ENCODE data around the gene ADRB2.

ADRB2 gene

GRCh38 chr5:148826053-148826738 lies at the start of gene ADRB2:
ADRB2 (plus strand) TSS chr5:148826611; CDS start chr5:148826832, 221 bp downstream.
- Histone ChIP-seq H3F3A (ENCODE audit: control insufficient read depth, insufficient read depth) (peaks cover 9% of the 10 kb centered on the region; the same call in 1 of the 2 replicates), H3K4me3 (ENCODE audit: low read length) (peak within 1 kb of the TSS; percentile 89), H3K9me3 (ENCODE audit: control insufficient read depth, insufficient read depth, low read length) (no peaks in the 10 kb centered on the region), H3K4me2 (ENCODE audit: low read length) (peak within 1 kb of the TSS; percentile 89), H3K27ac (ENCODE audit: low read depth, low read length) (peak within 1 kb of the TSS; percentile 22; the same call in 1 of the 2 replicates), H3K36me3 (ENCODE audit: control insufficient read depth, low read length) (no peaks in the 10 kb centered on the region), H3K27me3 (ENCODE audit: control insufficient read depth, low read length) (no peaks in the 10 kb centered on the region), H3K9me2 (replicated peaks; ENCODE audit: control insufficient read depth, low read length) (no peaks in the 10 kb centered on the region), H3K79me2 (ENCODE audit: control insufficient read depth, low read length) (peaks cover 6% of the 10 kb centered on the region; the same call in 1 of the 2 replicates), H4K20me1 (ENCODE audit: control insufficient read depth, insufficient read depth, low read depth, low read length) (no peaks in the 10 kb centered on the region), H3K4me1 (ENCODE audit: control insufficient read depth, low read length) (peaks cover 96% of the 10 kb centered on the region)
- TF ChIP-seq EZH2phosphoT487 (IDR thresholded peaks at IDR 0.05; ENCODE audit: borderline replicate concordance, low read length) (no peak), CTCF (IDR thresholded peaks at IDR 0.05; ENCODE audit: low read depth, low read length, poor library complexity, severe bottlenecking) (no peak)

- Histone ChIP-seq H3K36me3 (ENCODE audit: control insufficient read depth, low read length) (no peaks in the 10 kb centered on the region), H3K4me2 (ENCODE audit: low read length) (no peak overlapping the region), H3F3A (ENCODE audit: control insufficient read depth, insufficient read depth) (no peaks in the 10 kb centered on the region), H3K4me1 (ENCODE audit: control insufficient read depth, low read length) (peaks cover 8% of the 10 kb centered on the region), H3K27ac (ENCODE audit: low read depth, low read length) (no peak overlapping the region), H3K27me3 (ENCODE audit: control insufficient read depth, low read length) (peaks cover 14% of the 10 kb centered on the region), H3K9me3 (ENCODE audit: control insufficient read depth, insufficient read depth, low read length) (no peaks in the 10 kb centered on the region), H3K4me3 (ENCODE audit: low read length) (no peak overlapping the region), H3K9me2 (replicated peaks; ENCODE audit: control insufficient read depth, low read length) (no peaks in the 10 kb centered on the region), H3K79me2 (ENCODE audit: control insufficient read depth, low read length) (no peaks in the 10 kb centered on the region), H4K20me1 (ENCODE audit: control insufficient read depth, insufficient read depth, low read depth, low read length) (no peaks in the 10 kb centered on the region)
- no peak for TF ChIP-seq EZH2phosphoT487 (IDR thresholded peaks at IDR 0.05; ENCODE audit: borderline replicate concordance, low read length)
- TF ChIP-seq CTCF (IDR thresholded peaks at IDR 0.05; ENCODE audit: low read depth, low read length, poor library complexity, severe bottlenecking), result no peak
Measured at GRCh38 chr5:148776780-148777179, 49.6 kb upstream of the ADRB2 start.

- Histone ChIP-seq H3K4me3 (ENCODE audit: low read length) (no peak overlapping the region), H3K27ac (ENCODE audit: low read depth, low read length) (no peak overlapping the region), H3K79me2 (ENCODE audit: control insufficient read depth, low read length) (no peaks in the 10 kb centered on the region), H3K9me3 (ENCODE audit: control insufficient read depth, insufficient read depth, low read length) (no peaks in the 10 kb centered on the region), H4K20me1 (ENCODE audit: control insufficient read depth, insufficient read depth, low read depth, low read length) (no peaks in the 10 kb centered on the region), H3K27me3 (ENCODE audit: control insufficient read depth, low read length) (peaks cover 4% of the 10 kb centered on the region; the same call in 1 of the 2 replicates), H3F3A (ENCODE audit: control insufficient read depth, insufficient read depth) (no peaks in the 10 kb centered on the region), H3K4me2 (ENCODE audit: low read length) (no peak overlapping the region), H3K9me2 (replicated peaks; ENCODE audit: control insufficient read depth, low read length) (no peaks in the 10 kb centered on the region), H3K36me3 (ENCODE audit: control insufficient read depth, low read length) (no peaks in the 10 kb centered on the region), H3K4me1 (ENCODE audit: control insufficient read depth, low read length) (peaks cover 6% of the 10 kb centered on the region)
- TF ChIP-seq EZH2phosphoT487 (IDR thresholded peaks at IDR 0.05; ENCODE audit: borderline replicate concordance, low read length), result no peak
- TF ChIP-seq CTCF (IDR thresholded peaks at IDR 0.05; ENCODE audit: low read depth, low read length, poor library complexity, severe bottlenecking), result no peak
Measured at GRCh38 chr5:148778882-148779281, 47.5 kb upstream of the ADRB2 start.
